Activated CD8-positive, alpha-beta memory T cell treated with anti-CD3 and anti-CD28 coated beads, Interleukin-2, amount 50 U/mL, for 48 hours (primary cell): ENCODE measurements around the gene SYT7.

Source experiments
- DNase-seq: peaks from one replicate; pipeline ENCODE4 v3.0.0-alpha.2; 2020

Gene SYT7

GRCh38 chr11:61513143-61513765, 67.6 kb downstream of the SYT7 start:
- no peak for DNase-seq

- DNase-seq: no peak
These were observed 68.4 kb downstream of the SYT7 start for GRCh38 chr11:61512435-61512834.

- no peak for DNase-seq
These were observed 69.5 kb downstream of the SYT7 start for GRCh38 chr11:61511383-61511782.

GRCh38 chr11:61510974-61511373, 69.9 kb downstream of the SYT7 start:
- no peak for DNase-seq

- DNase-seq: no peak
These were observed 70.5 kb downstream of the SYT7 start for GRCh38 chr11:61510166-61510919.

- peak; percentile 84 for DNase-seq
These were observed 71.5 kb downstream of the SYT7 start for GRCh38 chr11:61509043-61510029.

- DNase-seq: peak; percentile 72
These were observed 72.7 kb downstream of the SYT7 start, which contains the start of gene LRRC10B for GRCh38 chr11:61507962-61508861. Gene LRRC10B (plus strand): TSS chr11:61508749. CDS start chr11:61508999, 250 bp downstream.

GRCh38 chr11:61507012-61507768, 73.7 kb downstream of the SYT7 start:
- no peak for DNase-seq

- DNase-seq: no peak
These were observed 75.2 kb downstream of the SYT7 start for GRCh38 chr11:61505640-61506155.

GRCh38 chr11:61505106-61505505, 75.8 kb downstream of the SYT7 start:
- DNase-seq: no peak

GRCh38 chr11:61503135-61503770, 77.6 kb downstream of the SYT7 start:
- DNase-seq: no peak

- no peak for DNase-seq
These were observed 78.4 kb downstream of the SYT7 start for GRCh38 chr11:61502522-61502921.

GRCh38 chr11:61499816-61500491, 80.9 kb downstream of the SYT7 start:
- no peak for DNase-seq

GRCh38 chr11:61498767-61499341, 82.0 kb downstream of the SYT7 start:
- no peak for DNase-seq

- no peak for DNase-seq
These were observed 83.0 kb downstream of the SYT7 start for GRCh38 chr11:61497876-61498275.

GRCh38 chr11:61497473-61497872, 83.4 kb downstream of the SYT7 start:
- DNase-seq: no peak

GRCh38 chr11:61496602-61497400, 84.1 kb downstream of the SYT7 start:
- DNase-seq: no peak

- no peak for DNase-seq
These were observed 84.9 kb downstream of the SYT7 start for GRCh38 chr11:61495801-61496601.
